HG02610 (cell line): ENCODE data around the gene CHCHD10.
"Not testable (repeated sequence)": the region's sequence is repeated elsewhere in the genome, so short reads cannot be mapped to it uniquely, and the experiment has no call there.

Experiments used
- ATAC-seq: cut with Tn5 transposase; IDR thresholded peaks from one replicate; pipeline ENCODE4 v1.9.1; 2021; ENCODE audit warnings: mild to moderate bottlenecking, moderate library complexity; ENCODE audit not compliant: unreplicated experiment

Gene CHCHD10

DNA sequence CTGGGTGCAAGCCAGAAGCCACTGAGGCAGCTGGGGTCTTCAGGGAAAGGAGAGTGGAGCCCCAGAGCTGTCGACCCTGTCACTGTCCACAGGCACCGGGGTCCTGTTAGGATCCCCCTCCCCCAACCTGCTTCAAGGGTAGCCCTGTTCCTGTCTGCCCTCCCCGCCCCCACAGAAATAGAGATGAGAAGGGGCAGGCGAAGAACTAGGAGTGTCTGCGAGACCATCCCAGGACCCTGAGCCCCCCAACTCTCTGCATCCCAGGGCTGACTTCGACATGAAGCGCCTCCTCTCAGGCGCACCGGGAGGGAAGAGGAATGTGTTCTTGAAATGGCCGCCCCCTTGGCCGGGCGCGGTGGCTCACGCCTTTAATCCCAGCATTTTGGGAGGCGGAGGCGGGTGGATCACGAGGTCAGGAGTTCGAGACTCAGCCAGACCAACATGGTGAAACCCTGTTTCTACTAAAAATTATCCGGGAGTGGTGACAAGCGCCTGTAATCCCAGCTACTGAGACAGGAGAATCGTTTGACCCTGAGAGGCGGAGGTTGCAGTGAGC lies 16.3 kb downstream of the CHCHD10 start:
- ATAC-seq = peak; percentile 7

DNA sequence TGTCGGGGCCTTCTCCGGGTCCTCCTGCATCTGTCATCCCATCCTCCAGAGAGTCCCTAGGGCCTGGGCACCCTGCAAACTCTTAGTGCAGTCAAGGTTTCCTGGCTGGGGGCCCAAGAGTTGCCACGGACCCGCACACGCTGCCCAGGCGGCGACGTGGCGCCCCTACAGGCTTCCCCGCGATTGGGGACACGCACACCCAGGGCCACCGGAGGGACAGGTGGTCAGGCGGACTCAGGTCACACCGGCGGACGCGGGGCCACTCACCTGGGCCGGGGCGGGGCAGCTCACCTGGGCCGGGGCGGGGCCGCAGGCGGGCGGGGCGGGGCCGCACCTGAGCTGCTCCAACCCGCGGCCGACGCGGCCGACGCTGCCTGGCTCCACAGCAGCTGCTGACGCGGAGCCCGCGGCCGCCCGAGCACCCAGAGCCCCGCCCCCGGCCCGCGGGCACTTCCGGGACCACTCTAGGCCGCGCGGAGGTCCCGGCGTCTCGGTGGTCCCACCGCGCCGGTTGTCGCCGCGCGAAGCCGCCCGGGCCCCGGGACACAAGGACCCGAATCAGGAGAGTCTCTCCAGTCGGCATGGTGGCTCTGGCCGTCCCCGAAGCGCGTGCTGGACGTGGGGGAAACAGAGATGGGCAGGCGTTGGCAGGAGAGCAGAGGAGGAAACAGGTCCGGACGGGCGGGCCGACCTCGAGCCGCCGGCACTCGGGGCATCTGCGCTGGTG lies 16.9 kb downstream of the CHCHD10 start, which contains the start of gene ZNF70:
Gene ZNF70 (minus strand): TSS at position 399 of the 727 bp plus-strand sequence. CDS start 5,972 bp downstream, outside the sequence.
- ATAC-seq = peak; percentile 74

DNA sequence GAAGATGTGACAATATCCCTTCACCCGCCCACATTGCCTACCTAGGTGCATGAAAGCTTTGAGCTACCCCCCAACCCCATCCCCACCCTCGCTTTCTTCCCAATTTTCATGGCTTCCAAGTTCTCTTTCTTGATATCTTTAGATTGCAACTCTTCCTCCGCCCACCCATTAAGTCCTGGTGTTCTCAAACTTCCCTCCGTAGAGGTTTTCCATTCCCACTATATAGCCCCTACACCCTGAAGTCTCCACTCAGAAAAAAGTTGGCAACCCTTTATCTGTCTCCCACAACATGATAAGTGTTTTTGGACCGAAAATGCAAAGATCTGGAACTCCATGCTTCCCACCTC lies 17.4 kb downstream of the CHCHD10 start:
- ATAC-seq = no peak

DNA sequence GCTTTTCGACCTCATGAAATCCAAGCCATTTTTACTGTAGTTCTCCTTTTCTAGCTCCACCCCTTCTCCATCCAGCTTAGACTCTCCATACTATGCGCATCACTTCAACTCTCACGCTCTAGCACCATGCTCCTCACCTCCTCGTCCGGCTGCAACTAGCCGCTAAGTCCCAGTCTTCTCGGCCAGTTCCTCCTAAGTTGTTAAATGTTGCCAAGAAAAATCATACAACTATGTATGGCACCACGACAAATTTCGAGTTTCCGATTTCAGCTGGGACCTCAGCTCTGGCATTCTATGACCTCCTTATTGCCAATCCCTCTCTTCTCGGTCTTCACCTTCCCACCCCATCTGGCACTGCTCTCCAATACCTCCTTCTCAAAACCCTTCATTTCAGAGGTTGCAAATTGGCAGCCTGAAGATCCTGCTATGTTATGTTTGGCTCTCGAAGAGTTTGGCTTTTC lies 17.9 kb downstream of the CHCHD10 start:
- ATAC-seq = no peak

DNA sequence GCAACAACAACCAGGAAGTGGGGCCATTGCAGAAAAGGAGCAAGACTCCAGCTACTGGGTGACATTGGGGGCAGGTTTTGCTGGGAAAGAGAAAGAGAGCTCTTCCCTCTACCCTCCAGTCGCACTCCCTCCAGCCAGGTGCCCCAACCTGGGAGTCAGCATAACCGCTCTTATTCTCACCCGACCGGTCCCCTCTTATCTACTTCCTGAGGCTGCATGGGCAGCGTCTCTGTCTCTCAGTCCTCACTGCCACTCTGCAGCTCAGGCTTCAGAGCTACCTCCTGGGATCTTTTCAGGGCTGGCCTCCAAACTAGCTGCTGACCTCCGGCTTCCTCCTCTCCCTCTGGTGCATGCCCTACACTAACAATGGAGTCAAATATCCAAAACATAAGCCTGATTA lies 22.0 kb downstream of the CHCHD10 start:
- no peak for ATAC-seq

DNA sequence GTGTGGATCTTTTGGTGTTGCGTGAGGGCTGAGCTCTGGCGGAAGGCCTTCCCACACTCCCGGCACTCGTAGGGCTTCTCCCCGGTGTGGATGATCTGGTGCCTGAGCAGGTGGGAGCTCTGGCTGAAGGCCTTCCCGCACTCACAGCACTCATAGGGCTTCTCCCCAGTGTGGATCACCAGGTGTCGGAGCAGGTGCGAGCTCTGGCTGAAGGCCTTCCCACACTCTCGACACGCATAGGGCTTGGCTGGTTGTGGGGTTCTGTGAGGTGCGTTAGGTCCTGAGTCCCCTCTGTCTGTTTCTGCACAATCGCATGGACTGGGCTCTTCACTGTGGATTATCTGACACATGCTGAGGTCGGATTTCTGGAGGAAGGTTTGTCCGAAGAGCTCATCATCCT lies 23.3 kb downstream of the CHCHD10 start:
- ATAC-seq = no peak

DNA sequence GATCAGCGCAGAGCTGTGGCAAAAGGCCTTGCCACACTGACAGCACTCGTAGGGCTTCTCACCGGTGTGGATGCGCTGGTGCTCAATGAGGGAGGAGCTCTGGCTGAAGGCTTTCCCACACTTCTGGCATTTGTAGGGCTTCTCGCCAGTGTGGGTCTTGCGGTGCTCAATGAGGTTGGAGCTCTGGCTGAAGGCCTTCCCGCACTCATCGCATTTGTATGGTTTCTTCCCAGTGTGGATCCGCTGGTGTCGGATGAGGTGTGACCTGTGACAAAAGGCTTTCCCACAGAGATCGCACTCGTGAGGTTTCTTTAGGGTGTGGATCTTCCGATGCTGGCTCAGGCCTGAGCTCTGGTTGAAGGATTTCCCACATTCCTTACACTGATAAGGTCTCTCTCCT lies 23.8 kb downstream of the CHCHD10 start:
- ATAC-seq = no peak

DNA sequence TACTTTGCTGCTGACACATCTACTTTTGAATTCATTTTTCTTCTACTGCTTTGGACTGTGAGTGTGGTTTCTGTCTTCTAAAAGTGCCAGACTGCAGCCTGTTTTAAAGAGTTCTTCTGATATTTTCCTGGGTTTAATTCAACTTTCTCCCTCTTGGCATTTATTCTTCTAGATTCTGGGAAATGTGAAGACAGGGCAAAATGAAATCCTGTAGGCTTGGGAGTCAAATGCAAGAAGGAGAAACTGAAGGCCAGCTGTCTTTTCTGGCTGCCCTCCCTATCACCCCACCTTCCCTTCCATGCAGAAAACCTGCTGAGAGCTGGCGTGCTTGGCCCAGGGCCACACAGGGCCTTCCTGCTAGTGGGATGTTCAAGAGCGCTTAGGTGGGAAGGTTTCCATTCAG lies 24.5 kb downstream of the CHCHD10 start:
- no peak for ATAC-seq

DNA sequence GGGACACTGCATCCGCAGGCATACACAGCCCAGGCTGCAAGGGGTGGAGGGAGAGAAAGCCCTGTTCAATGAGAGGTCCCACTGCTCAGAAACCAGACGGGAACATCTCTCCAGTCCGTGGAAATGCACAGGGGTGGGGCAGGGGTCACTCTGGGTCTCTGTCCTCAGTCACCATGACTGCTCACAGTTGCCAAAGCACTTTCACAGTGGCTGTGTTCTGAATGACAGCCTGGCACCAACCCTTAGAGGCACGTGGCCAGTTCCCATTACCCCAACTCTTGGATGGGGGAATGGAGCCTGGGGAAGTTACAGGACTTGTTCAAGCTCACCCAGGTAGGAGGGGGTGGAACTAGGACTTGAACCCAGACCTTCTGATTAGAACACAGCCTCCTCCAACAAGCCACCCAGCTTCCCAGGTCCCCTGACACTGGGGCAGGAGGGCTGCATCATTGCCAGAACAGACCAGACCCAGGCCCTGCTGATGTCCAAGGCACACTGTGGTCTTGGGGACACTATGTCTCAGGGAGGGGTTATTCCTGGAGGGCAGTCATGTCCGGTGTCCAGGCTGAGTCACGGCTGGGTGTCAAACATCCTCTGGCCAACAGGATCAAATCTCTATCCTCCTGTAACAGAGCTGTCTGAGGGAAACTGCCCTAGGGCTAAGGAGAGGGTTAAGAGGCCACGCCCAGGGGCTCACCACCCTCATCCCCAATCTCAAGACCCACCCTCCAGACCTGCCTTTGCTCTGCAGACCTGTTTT lies 25.1 kb downstream of the CHCHD10 start:
- no peak for ATAC-seq

DNA sequence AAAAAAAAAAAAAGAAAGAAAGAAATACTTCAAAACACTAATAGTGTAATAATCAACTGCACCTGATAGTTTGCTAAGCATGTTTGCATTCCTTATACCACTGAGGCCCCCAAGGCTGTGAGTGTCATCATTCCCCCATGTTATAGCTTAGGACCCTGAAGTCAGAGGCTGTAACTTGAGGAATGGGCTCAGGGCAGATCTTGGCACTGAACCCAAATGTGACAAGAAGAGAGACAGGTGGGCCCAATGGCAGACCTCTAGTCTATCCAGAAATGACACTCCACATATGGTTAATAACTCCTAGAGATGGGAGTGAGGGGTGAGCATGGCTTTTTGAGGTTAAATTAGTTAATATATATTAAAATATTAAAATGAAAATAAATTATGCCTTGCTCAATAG lies 30.1 kb downstream of the CHCHD10 start:
- no peak for ATAC-seq

DNA sequence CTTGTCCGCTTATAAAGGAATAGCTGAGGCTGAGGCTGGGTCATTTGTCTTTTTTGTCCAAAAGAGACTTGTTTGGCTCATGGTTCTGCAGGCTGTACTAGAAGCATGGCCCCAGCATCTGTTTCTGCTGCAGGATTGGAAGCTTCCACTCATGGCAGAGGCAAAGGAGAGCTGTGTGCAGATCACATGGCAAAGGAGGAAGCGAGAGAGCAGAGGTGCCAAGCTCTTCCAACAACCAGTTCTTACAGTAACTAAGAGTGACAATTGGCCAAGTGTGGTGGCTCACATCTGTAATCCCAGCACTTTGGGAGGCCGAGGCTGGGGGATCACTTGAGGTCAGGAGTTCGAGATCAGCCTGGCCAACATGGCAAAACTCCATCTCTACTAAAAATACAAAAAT lies 39.7 kb downstream of the CHCHD10 start:
- ATAC-seq = not testable (repeated sequence)

DNA sequence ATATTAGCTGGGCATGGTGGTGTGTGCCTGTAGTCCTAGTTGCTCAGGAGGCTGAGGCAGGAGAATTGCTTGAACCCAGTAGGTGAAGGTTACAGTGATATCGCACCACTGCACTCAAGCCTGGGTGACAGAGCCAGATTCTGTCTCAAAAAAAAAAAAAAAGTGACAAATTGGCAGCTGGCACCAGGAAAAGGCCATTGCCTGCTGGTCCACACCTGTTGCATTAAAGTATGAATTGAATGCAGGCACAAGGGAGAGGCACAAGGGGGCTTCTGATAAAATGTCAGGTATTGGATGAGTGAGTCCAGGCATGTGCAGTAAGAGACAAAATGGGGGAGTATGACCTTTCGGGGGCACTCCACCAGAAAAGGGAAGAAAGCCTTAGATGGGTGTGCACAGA lies 45.0 kb downstream of the CHCHD10 start:
- no peak for ATAC-seq

DNA sequence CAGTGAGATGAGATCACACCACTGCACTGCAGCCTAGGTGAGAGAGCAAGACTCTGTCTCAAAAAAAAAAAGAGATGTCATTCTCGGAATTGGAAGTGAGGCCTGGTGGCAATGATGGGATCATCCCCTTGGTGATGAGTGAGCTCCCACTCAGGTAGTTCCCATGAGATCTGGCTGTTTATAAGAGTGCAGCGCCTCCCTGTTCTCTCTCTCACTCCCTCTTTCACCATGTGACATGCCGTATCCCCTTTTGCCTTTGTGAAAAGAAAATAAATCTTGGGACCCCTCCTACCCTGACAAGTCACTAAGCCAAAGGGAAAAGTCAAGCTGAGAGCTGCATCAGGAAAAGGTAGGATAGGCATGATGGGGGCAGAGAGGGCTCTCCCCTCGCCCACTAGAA lies 45.6 kb downstream of the CHCHD10 start:
- no peak for ATAC-seq

DNA sequence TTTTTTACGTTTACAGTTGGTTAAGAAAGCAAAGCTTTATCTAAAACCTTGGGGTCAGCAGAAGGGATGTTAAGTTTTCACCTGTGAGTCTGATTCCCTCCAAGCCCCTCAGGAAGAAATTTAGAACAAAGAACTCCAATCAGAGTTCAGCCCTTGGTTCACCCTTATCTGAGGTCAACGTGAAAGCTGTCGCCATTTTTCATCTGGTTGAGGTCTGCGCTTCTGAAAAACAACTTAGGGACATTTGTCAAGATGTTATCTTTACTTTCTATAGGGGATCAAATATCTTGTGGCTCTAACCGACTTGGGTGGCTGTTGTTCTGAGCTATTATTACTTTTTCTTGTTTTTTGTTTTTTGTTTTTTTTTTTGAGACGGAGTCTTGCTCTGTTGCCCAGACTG lies 46.9 kb downstream of the CHCHD10 start:
- ATAC-seq = no peak

DNA sequence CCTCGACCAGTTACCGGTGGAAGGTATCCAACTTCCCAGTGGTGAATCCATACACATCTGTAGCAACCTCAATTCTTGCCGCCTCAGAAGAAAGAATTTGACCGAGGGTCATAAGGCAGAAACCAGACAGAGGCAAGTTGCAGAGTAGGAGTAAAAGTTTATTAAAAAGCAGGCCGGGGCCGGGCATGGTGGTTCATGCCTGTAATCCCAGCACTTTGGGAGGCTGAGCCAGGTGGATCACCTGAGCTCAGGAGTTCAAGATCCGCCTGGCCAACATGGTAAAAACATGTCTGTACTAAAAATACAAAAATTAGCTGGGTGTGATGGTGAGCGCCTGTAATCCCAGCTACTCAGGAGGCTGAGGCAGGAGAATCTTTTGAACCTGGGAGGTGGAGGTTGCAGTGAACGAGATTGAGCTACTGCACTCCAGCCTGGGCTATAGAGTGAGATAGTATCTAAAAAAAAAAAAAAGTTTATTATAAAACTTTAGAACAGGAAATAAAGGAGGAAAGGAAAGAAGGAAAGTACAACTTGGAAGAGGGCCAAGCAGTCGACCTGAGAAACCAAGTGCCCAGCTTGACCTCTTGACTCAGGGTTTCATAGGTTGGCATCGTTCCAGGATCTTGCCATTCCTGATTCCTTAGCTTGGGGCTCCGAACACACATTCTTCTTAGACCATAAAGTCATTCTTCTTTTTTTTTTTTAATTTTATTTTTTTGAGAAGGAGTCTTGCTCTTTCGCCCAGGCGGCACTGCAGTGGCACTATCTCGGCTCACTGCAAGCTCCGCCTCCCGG lies 49.2 kb downstream of the CHCHD10 start:
- no peak for ATAC-seq

DNA sequence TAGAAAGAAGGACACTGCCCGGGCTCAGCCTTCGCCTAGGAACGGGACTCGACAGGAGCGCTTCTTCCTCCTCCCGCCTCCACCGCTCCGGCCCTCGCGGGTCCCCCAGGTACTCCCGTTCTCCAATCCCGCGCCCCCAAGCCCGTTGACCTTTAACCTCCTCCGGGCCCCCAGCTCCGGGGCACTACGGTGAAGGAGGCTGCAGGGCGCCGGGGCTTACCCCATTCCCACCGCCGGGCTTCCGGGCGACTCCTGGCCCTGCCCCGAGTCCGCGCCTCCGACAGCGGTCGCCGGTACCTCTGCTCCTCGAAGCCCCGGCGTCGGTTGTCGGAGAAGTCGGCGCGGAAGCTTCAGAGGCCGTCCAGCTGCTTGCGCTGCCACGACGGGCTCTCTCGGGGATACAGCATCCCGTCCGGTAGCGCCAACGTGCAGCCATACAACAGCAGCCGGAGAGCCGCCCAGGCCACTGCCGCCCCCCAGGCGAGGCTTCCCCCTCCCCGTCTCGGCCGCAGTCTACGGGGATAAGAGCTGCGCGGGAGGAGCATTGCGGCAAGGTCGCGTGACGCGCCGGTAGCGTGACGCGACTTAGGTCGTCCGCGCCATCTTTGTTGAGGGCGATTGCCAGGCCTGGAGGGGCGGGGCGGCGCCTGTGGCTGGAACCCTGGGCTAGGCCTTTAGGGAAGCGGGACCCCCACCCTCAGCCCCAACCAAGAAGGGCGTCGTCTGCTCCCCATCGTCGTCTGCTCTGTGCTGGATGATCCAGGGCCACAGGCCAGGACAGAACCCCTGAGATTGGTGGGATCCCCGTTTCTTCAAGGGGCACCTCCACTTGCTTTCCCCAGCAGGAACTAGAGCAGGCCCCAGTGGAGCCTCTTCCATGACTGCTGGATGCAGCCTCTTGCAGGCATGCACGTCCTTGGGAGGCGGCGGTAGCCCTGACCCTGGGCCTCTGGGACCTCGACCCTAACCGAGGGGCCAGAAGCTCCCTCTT lies 50.7 kb downstream of the CHCHD10 start:
- peak; percentile 78 for ATAC-seq
